Lung microvascular endothelial cell (primary cell): ENCODE measurements around the gene KIF26B. TPM values are rescaled to one million over a fixed set of nuclear protein-coding genes. Genes with fewer than 3 reads are reported as not detected.

Experiments used
- DNase-seq, 2 donors: peaks; one replicate each; pipeline versions ENCODE4 v3.0.0 to v3.0.0-alpha.2; 2010; ENCODE audit warnings: low read depth in 2 of 2
- total RNA-seq: library from RNA; depleted of rRNA; stranded (reverse); fragments of >200 nt; gene quantifications from 2 replicates; pipeline ENCODE4 v1.2.1, GENCODE V29; 2014

KIF26B gene
- total RNA-seq, 1 donor from 2014 or later = 1.4 TPM

DNA sequence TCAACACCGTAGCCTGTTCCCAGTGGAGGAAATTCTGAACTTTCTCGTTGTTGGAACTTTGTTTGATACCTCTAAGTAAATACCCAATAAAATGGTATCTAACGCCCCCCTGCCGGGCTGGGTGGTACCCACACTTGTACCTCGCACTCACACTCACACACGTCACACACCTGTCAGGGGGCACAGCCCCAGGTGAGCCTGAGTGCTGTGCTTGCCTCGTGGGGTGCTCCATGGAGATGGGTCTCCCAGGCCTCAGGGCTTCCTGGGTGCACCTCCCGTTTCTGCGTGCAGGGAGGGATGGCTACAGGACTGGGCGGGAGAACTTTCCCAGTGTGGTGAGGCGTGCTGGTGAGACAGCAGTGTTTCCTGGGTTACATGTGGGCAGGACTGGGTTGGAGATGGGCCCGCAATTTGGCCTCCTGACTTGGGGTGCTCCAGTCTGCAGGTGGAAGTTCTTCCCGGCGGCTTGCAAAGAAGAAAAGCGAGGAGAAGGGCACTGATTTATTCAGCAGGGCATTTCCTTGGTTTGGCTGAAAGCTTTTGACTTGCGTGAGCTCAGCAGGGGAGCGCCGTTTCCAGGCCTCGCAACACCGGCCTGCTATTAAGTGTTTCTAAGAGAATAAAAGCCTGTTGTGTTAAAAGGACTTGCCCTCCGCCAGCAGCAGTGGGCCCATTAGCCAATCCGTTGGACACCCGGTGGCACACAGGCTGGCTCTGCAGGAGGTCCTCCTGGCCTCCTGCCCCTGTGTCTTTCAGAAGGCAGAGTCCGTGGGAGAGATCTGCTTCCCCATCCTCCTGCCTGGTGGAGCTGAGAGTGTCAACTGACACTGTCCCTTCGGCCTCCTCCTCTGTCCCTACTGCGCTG is 79.7 kb downstream of the KIF26B start:
- no peak for DNase-seq

DNA sequence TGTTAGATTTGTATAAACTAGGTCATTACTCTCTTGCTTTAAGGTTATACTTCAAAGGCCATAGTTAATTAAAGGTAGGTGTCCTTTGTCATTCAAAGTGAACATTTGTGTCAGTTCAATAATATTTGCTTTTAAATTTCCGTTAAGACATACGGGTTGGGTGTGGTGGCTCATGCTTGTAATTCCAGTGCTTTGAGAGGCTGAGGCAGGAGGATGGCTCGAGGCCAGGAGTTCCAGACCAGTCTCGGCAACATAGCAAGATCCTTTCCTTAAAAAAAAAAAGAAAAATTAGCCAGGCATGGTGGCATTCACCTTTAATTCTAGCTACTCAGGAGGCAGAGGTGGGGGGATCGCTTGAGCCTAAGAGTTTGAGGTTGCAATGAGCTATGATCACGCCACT is 80.4 kb downstream of the KIF26B start:
- DNase-seq = no peak

DNA sequence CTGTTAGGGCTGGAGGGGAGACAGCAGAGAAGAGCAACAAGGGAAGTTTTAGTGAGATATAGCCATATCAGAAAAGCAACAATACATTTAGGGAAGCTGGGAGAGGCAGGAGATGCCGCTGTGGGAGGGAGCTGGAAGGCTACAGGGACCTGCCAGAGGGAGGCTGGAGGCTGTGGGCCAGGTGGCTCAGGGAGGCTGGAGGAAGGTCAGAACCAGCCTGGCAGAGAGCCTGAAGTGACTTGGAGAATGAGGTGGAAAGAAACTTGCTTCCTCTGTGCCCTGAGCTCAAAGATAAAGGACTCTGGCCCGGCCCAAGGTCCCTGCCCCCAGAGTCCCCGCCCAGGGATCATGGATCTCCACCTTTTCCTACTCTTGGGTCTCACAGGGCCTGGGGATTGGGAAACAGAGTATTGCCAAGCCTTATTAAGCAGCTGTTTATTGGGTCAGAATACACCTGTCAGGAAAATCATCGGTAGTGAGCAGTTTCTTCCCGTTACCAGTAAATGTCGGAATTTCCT is 85.9 kb downstream of the KIF26B start:
- no peak for DNase-seq

DNA sequence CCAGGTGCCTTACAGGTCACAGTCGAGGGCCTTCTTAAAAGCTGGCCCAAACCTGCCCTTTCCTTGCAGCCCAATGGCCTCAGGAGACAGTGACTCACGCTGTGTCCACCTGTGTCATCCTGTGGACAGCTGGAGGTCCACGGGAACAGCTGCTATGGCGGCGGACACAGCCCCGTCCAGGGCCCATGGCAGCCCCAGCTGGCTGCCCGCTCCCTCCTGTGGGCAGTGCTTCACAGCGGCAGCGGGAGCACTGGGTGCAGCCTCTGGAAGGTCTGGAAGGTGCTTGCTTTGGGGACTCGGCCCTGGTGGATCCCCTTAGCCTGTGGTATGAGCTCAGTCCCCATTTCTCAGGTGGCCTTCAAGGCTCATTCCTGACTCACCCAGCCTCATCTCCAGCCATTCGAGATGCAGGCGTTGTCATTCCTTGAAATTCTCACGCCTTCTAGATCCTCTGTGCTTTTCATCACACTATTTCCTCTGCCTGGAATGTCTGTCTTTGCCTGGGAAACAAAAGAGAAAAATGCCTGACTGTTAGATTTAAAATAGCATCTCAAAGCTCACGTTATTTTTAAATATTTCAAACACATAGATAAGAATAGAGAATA is 86.8 kb downstream of the KIF26B start:
- no peak for DNase-seq

DNA sequence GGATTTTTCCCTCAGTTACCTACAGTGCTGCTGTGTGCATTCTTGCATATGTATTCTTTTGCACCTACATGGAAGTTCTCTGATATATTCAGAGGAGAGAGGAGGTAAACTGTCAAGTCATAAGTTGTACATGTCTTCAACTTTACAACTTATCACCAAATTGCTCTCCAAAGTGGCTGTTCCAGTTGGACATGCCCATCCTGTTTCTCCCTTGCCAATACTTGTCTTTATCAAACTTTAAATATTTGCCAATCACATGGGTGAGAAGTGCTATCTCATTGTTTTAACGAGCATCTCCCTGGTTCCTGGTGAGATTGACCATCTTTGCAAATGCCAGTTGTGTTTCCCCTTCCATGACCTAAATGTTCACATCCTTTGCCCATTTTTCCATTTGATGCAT is 88.2 kb downstream of the KIF26B start:
- DNase-seq = no peak

DNA sequence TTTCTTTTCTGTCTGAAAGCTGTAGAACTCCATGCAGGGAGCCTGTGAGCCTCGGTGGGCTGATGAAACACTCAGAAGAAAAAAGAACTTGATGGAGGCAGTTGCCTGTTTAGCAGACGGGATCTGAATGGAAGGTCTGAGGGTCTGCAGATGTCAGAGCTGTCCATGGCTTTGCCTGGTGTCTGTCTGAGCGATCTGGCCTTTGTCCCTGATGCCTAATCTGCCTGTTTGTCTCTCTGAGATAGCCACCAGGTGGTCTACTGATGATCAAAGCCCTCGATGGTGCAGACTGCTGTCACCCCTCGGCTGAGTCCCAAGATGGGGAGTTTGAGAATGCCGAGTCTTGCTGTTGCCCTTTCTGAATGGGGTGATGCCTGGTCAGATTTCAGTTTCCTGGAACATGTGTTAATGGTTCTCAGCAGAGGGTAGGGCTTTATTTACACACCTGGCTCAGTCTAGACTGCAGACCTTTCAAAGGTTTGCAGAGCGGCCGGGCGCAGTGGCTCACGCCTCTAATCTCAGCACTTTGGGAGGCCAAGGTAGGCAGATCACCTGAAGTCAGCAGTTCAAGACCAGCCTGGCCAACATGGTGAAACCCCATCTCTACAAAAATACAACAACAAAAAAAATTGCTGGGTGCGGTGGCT is 90.4 kb downstream of the KIF26B start:
- no peak for DNase-seq

DNA sequence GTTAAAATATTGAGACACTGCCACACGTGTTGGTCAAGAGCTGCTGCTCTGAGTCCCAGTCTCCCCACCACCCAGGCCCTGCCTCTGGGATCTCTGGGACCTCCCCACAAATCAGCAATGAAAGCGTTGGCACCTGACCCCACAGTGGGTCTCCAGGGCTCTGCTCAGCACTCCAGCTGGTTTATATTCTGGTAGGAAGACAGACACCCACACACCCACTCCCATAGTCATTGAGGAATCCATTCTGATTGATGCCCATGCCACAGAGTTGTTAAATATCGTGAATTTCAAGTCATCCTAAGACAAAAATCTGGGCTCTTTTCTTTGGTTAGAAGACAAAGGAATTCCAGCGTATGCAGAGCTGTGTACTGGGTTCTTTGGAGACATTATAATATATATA is 91.6 kb downstream of the KIF26B start:
- DNase-seq = no peak

DNA sequence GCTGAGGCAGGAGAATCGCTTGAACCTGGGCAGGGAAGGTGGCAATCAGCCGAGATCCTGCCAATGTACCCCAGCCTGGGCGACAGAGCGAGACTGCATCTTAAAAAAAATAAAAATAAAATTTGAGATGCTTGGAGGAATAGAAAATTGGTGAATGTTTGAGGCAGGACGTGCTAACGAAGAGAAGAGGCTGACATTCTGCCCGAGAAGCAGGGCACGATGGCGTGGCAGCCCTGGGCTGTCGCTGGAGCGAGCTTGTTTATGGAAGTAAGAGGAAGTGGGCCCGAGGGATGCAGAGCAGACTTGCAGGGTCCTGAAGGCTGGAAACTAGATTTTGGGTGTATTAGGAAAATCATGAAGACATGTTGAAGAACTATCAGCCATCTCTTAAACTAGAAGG is 92.6 kb downstream of the KIF26B start:
- no peak for DNase-seq

DNA sequence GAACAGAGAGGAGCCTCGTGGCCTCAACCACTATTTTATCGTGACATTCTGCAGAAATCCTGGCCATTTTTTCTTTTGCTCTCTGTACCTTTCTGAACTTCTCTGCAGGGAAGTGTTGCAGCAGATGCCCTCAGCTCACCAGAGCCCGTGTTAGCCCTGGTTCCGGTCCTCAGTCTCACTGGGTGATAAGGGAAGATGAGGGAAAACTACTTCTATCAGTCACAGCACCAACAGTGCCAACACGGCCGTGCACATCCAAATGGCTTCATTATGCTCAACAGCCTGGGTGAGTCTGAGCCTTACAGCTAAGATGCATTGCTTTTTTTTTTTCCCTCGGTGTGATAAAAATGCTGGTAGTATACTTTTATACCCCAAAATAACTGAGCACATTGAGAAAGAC is 93.0 kb downstream of the KIF26B start:
- no peak for DNase-seq

DNA sequence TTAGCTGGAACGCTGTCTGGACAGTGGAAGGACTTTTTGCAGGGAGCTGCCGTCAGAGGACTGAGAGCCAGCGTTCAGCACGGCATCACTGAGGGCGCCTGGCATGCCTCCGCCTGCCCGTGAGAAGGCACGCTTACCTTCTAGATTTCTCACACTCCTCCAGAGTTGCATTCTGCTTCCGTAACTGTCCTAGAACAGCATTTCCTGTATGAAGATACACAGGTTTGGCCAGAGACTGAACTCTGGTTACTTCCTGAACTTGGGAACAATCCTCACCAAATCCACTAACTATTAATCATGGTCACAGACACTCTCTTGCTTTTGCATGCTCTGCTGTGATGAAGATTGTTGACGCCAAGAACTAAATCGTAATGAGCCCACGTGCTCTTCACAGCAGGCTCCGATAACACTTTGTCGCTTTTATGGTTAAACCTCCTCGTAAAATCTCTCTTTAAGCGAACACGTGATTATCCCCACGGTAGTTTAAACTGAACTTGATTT is 93.5 kb downstream of the KIF26B start:
- peak in 1 of 2 donors; percentile 18 for DNase-seq

DNA sequence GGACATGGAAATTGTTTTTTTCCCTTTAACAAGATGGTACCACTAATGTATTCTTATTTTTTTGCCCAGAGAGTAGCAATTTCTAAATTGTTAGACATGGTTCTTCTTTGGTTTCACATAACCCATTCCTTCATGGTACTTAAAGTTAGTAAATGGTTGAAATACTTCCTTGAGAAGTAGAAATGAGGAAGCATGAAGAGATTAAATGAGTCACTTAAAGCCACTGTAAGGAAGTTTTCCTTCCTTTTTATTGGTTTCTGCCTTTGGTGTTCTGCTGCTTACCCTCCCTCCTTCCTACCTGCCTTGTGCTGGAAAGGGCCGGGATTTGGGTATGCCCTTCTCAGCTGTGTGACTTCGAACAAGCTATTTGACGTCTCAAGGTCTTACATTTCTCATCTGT is 101.0 kb downstream of the KIF26B start:
- no peak for DNase-seq

DNA sequence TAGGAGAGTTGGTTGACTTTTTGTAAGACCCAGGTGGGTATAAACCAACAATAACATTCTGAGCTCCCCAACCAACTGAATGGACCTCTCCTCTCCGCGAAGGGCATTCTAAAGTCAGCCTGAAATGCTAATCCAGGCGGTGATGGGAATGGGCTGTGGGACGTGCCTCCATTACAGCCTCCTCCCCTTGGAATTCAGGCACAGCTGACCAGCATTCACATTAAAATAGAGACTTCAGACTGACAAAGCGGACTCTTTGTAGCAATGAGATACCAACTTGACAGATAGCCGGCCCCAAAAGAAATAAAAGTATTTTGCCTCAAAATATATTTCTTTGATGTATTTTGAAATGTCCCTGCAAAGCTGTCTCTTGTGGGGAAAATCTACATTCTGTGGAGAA is 101.7 kb downstream of the KIF26B start:
- DNase-seq = no peak

DNA sequence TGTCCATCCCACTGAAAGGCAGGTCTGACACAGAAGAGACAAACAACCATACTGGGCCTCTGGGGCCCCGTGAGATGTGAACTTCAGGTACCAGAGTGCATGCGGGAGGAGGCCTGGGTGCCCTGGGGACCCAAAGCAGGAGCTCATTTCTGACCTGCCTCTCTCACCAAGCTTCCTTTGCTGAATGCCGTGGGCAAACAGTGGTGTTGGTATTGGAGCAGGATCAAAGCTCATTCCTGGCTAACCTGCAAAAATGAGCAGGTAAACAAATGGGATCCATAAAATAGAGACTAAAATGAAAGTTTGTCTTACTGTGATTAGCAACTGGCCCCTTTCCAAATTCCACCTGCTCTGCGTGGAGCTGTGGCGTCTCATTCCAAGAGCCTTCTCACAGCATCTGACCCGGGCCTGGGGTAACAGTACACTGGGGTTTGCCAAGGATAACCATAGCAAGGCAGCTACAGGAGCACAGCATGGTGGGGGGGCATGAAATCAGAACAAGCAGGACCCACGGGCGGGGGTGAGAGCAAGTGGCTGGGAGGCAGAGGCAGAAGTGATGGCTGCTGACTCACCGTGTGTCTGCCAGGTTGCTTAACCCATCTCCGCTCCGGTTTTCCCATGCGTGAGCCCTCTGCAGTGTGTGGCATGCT is 103.6 kb downstream of the KIF26B start:
- peak in 1 of 2 donors; percentile 41 for DNase-seq

DNA sequence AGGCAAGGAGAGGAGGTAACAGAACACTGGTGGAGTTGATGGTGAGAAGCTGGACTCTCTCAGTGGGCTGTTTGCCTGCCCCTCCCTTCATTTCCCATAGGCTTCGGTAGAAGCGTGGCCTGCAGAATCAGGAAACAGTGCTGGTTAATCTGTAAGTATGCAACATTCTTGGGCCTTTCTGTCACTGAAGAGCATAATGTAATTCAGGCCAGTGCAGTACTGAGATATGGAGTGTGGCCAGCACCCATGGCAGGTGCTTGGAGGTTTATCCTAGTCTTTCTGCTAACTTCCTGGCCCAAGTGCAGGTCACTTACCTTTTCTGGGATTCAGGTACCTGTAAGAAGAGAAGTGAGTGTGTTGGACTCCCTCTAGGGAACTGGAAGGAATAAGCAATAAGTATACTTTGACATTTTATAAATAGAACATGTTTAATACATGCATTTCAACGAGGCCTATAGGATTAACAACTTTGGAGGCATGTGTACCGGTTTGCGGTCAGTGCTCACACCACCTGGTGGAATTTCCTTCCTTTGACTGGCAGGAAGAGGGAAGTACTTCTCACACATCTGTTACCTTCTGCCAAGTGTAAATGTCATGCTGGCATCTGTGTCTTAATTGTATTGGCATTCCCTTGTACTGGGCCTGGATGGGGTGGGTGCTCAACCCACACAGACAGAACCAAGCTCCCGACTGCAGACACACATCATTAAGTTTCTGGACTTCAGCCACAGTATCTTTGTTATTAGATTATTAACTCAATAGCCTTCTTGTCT is 105.5 kb downstream of the KIF26B start:
- DNase-seq = peak in 1 of 2 donors; percentile 12

DNA sequence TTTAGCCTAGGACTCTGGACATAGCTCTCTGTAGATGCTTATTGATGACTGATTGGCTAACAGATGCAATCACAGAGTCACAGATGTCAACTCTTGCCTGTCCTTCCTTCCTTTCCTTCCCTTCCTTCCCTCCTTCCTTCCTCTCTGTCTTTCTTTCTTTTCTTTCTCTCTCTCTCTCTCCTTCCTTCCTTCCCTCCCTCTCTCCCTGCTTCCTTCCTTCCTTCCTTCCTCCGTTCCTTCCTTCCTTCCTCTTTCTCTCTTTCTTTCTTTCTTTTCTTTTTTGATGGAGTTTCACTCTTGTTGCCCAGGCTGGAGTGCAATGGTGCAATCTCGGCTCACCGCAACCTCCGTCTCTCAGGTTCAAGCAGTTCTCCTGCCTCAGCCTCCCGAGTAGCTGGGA is 106.1 kb downstream of the KIF26B start:
- DNase-seq = no peak

DNA sequence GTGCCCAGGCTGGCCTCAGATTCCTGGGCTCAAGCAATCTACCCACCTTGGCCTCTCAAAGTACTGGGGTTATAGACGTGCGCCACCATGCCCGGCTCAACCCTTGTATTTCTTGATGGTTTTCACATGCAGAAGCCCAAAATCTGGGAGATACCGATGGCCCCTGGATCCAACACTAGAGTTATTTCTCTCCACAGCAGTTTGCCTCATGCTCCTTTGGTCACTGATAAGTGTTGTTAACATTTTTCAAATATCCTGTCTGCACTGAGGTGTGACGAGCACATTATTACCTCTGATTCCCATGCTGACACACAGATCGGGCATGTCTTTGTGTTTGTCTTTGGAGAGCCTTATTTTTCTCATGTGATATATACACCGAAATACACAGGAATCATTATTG is 107.0 kb downstream of the KIF26B start:
- no peak for DNase-seq

DNA sequence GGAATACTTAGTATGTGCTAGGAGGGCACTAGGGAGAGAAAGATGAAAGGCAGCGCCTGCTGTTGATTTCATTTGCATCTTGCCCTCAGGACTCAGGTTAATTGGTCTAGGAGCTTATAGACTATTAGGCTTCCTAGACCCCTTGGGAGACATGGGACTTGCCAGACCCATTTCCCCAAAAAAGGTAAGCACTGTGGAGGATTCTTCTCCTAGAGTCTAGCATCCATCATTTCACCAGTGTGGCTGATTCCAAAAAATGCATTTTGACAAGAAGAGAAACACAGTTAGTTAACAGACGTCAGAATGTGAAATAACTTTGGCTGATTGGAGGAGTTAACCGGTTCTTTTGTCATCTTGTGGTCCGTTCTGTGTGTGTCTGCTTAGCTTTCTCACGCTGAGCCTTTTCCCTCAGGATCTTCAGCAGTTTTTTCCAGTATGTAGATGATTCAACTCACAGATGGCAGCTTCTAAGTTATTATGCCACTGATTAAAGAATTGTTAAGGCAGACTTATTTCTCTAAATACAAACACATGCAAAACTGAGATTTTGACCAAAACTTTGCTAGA is 108.8 kb downstream of the KIF26B start:
- no peak for DNase-seq

DNA sequence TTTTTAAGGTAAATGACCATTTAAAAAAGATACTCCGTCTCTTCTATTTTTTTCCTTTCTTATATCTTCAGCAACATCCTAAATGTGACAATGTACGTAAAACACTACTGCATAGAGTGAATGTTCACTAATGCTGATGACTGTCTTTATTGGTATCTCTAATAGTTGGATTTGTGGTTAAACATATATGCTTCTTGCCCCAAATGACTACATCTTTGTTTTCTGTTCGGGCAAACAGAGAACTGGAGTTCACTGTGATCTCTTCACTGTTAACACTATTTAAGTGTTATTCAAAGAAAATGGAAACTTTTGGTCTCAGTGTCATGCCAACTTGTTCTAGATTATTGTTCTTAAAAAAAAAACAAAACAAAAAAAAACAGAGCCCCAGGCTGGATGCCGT is 109.4 kb downstream of the KIF26B start:
- no peak for DNase-seq

DNA sequence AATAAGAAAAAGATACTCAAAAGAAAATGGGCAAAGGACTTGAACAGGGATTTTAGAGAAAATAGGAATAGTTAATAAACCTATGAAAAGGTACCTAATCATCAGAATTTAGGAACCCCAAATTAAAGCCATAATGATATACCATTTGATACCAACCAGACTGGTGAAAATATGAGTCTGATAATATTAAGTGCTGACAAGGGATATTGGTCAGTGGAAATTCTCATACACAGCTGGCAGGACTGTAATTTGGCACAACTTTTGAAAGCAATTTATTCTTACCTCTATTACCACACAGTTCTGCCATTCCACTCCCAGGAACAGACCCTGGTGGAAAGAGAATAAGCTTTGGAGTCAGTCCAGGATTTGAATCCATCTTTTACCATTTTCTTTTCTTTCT is 111.3 kb downstream of the KIF26B start:
- no peak for DNase-seq

DNA sequence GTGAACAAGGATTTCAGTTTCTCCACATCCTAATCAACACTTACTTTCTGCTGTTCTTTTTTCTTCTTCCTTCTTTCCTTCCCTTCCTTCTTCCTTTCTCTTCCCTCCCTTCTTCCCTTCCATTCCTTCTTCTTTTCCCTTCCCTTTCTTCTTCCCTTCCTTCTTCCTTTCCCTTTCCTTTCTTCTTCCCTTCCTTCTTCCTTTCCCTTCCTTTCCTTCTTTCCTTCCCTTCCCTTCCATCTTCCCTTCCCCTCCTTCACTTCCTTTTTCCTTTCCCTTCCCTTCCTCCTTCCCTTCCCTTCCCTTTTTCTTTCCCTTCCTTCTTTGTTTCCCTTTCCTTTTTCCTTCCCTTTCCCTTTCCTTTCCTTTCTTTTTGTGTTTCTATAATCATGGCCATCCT is 115.3 kb downstream of the KIF26B start:
- DNase-seq = no peak

DNA sequence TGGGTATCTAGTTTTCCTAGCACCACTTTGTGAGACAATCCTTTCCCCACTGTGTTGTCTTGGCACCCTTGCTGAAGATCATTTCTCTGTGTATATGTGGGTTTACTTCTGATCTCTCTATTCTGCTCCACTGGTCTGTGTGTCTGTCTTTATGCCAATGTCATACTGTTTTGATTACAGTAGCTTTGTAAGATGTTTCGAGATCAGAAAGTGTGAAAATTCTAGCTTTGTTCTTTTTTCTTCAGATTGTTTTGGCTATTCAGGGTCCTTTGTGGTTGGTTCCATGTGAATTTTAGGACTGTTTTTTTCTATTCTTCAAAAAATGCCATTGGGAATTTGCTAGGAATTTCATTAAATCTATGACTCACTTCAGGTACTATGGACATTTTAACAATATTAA is 116.2 kb downstream of the KIF26B start:
- DNase-seq = no peak
